HEK293 (cell line): ENCODE measurements around the gene DENND2C.

Experiments used
- CTCF ChIA-PET: fragments of 350-600 bp; formaldehyde crosslinking; extraction: SDS; loops from one replicate; lab custom pipeline; 2021; ENCODE audit warnings: antibody characterized with exemption; lab: Yijun Ruan, JAX
- POLR2A ChIA-PET: fragments of 300-600 bp; formaldehyde crosslinking; extraction: SDS; loops from one replicate; lab custom pipeline; 2020; ENCODE audit warnings: antibody characterized with exemption, inconsistent platforms; lab: Yijun Ruan, JAX
- H3K27ac ChIP-seq: fragments of 200-500 bp; sonication (Bioruptor generic); 2 replicates; pipeline ENCODE4 v1.5.1; 2014; ENCODE audit warnings: low read depth, low read length, control low read depth, inconsistent platforms; ENCODE audit errors: extremely low read depth
- H3K36me3 ChIP-seq, 2 experiments: fragments of 200-500 bp in 1 of 2; sonication (Bioruptor generic) in 1 of 2; 1 replicate in 1 of 2; 2 replicates in 1 of 2; pipeline ENCODE4 v1.5.1; 2014 to 2017; ENCODE audit warnings: inconsistent platforms in 2 of 2, low read length in 2 of 2; ENCODE audit not compliant: control insufficient read depth in 2 of 2, insufficient read depth in 1 of 2
- H3K4me1 ChIP-seq: fragments of 200-500 bp; sonication (Bioruptor generic); 2 replicates; pipeline ENCODE4 v1.5.1; 2014; ENCODE audit warnings: mild to moderate bottlenecking, low read length, inconsistent platforms; ENCODE audit not compliant: control insufficient read depth, insufficient read depth
- H3K4me3 ChIP-seq: 2 replicates; pipeline ENCODE4 v1.5.1; 2011; ENCODE audit warnings: low read depth, mild to moderate bottlenecking, control low read depth, low read length, moderate library complexity
- H3K9me3 ChIP-seq: fragments of 200-500 bp; sonication (Bioruptor generic); 2 replicates; pipeline ENCODE4 v1.5.1; 2014; ENCODE audit warnings: low read depth, low read length, inconsistent platforms; ENCODE audit not compliant: control insufficient read depth, insufficient read depth
- BCL11A ChIP-seq: fragments of 450-650 bp; formaldehyde crosslinking; IDR thresholded peaks from 2 replicates; pipeline ENCODE4 v1.5.1; 2016; ENCODE audit warnings: low read depth, missing biosample characterization, missing genetic modification characterization
- EGR2 ChIP-seq: fragments of 450-650 bp; formaldehyde crosslinking; IDR thresholded peaks from 2 replicates; pipeline ENCODE4 v1.5.1; 2016; ENCODE audit warnings: low read depth, missing biosample characterization, missing genetic modification characterization
- KLF9 ChIP-seq: fragments of 450-650 bp; formaldehyde crosslinking; IDR thresholded peaks from 2 replicates; pipeline ENCODE4 v1.5.1; 2016; ENCODE audit warnings: missing biosample characterization, missing genetic modification characterization, low read depth
- MYNN ChIP-seq: fragments of 450-650 bp; formaldehyde crosslinking; IDR thresholded peaks from 2 replicates; pipeline ENCODE4 v1.5.1; 2016; ENCODE audit warnings: missing biosample characterization, missing genetic modification characterization, borderline replicate concordance
- RBAK ChIP-seq: fragments of 450-650 bp; formaldehyde crosslinking; IDR thresholded peaks from 2 replicates; pipeline ENCODE4 v1.5.1; 2016; ENCODE audit warnings: missing biosample characterization, missing genetic modification characterization
- ZBTB1 ChIP-seq: fragments of 450-650 bp; formaldehyde crosslinking; IDR thresholded peaks from 2 replicates; pipeline ENCODE4 v1.5.1; 2016; ENCODE audit warnings: missing biosample characterization, missing genetic modification characterization
- ZBTB17 ChIP-seq: fragments of 450-650 bp; formaldehyde crosslinking; IDR thresholded peaks from 2 replicates; pipeline ENCODE4 v1.5.1; 2016; ENCODE audit warnings: missing biosample characterization, missing genetic modification characterization
- ZFP69B ChIP-seq: fragments of 450-650 bp; formaldehyde crosslinking; IDR thresholded peaks from 2 replicates; pipeline ENCODE4 v1.5.1; 2016; ENCODE audit warnings: missing biosample characterization, missing genetic modification characterization
- ZNF155 ChIP-seq: fragments of 450-650 bp; formaldehyde crosslinking; IDR thresholded peaks from 2 replicates; pipeline ENCODE4 v1.5.1; 2016; ENCODE audit warnings: missing biosample characterization, missing genetic modification characterization
- ZNF302 ChIP-seq: fragments of 450-650 bp; formaldehyde crosslinking; IDR thresholded peaks from 2 replicates; pipeline ENCODE4 v1.5.1; 2016; ENCODE audit warnings: missing biosample characterization, missing genetic modification characterization, low read depth
- ZNF341 ChIP-seq: fragments of 450-650 bp; formaldehyde crosslinking; IDR thresholded peaks from 2 replicates; pipeline ENCODE4; 2016; ENCODE audit warnings: low read depth, missing biosample characterization, missing genetic modification characterization
- ZNF416 ChIP-seq: fragments of 450-650 bp; formaldehyde crosslinking; IDR thresholded peaks from 2 replicates; pipeline ENCODE4 v1.5.1; 2016; ENCODE audit warnings: missing biosample characterization, missing genetic modification characterization
- ZNF501 ChIP-seq: fragments of 450-650 bp; formaldehyde crosslinking; IDR thresholded peaks from 2 replicates; pipeline ENCODE4 v1.5.1; 2016; ENCODE audit warnings: missing biosample characterization, missing genetic modification characterization
- ZNF626 ChIP-seq: fragments of 450-650 bp; sonication (Bioruptor Pico); formaldehyde crosslinking; IDR thresholded peaks from 2 replicates; pipeline ENCODE4 v1.5.1; 2018; ENCODE audit warnings: missing biosample characterization, missing genetic modification characterization, inconsistent platforms
- ZNF777 ChIP-seq: fragments of 450-650 bp; formaldehyde crosslinking; IDR thresholded peaks from 2 replicates; pipeline ENCODE4 v1.5.1; 2017; ENCODE audit warnings: missing biosample characterization, missing genetic modification characterization, borderline replicate concordance
- ZSCAN23 ChIP-seq: fragments of 450-650 bp; formaldehyde crosslinking; IDR thresholded peaks from 2 replicates; pipeline ENCODE4 v1.5.1; 2016; ENCODE audit warnings: missing biosample characterization, missing genetic modification characterization
- ZXDB ChIP-seq: fragments of 450-650 bp; formaldehyde crosslinking; IDR thresholded peaks from 2 replicates; pipeline ENCODE4 v1.5.1; 2016; ENCODE audit warnings: missing biosample characterization, missing genetic modification characterization
- TF ChIP-seq, protein P1 (sequence below): fragments of 450-650 bp; formaldehyde crosslinking; IDR thresholded peaks from 2 replicates; pipeline ENCODE4 v1.5.1; 2017; ENCODE audit warnings: missing biosample characterization, missing genetic modification characterization
- TF ChIP-seq, protein P2 (sequence below): fragments of 450-650 bp; formaldehyde crosslinking; IDR thresholded peaks from 2 replicates; pipeline ENCODE4 v1.5.1; 2016; ENCODE audit warnings: missing biosample characterization, missing genetic modification characterization
- TF ChIP-seq, protein P3 (sequence below): fragments of 450-650 bp; formaldehyde crosslinking; IDR thresholded peaks from 2 replicates; pipeline ENCODE4 v1.5.1; 2016; ENCODE audit warnings: missing biosample characterization, missing genetic modification characterization
- TF ChIP-seq, protein P4 (sequence below): fragments of 450-650 bp; formaldehyde crosslinking; IDR thresholded peaks from 2 replicates; pipeline ENCODE4 v1.5.1; 2016; ENCODE audit warnings: missing biosample characterization, missing genetic modification characterization
- TF ChIP-seq, protein P5 (sequence below): fragments of 450-650 bp; formaldehyde crosslinking; IDR thresholded peaks from 2 replicates; pipeline ENCODE4 v1.5.1; 2016; ENCODE audit warnings: missing biosample characterization, missing genetic modification characterization

The DENND2C gene

DNA sequence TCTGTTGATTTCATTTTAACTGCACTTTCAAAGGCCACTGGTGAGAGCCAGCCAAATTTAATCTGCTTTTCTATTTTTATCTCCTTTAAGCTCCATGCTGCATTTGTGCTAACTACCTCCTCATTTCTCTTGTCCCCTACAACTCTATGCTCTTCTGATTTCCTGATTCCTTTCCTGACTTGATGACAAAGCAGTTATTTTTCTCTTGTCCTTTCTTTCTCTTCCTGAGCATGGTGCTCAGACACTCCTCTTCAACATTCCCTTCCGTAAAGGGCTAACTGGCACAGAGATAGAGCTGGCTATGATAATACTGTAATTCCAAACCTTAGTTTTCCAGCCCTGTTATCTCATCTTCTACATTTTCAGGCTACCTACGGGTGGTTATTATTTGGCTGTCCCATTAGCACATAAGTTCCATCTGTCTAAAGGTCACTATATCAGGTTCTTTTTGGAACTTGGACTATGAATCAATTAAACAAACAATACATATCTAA is 81.6 kb downstream of the DENND2C start:
- Histone ChIP-seq H3K9me3 (no peaks in the 10 kb centered on the region), H3K4me1 (no peaks in the 10 kb centered on the region)
- POLR2A ChIA-PET: no interaction called here
- TF ChIP-seq, protein P1, sequence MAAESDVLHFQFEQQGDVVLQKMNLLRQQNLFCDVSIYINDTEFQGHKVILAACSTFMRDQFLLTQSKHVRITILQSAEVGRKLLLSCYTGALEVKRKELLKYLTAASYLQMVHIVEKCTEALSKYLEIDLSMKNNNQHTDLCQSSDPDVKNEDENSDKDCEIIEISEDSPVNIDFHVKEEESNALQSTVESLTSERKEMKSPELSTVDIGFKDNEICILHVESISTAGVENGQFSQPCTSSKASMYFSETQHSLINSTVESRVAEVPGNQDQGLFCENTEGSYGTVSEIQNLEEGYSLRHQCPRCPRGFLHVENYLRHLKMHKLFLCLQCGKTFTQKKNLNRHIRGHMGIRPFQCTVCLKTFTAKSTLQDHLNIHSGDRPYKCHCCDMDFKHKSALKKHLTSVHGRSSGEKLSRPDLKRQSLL (tag by site-specific recombination): no peak
- TF ChIP-seq ZNF155 (tag by site-specific recombination) (no peak), MYNN (tag by site-specific recombination) (no peak), ZBTB1 (tag by site-specific recombination) (no peak), ZNF501 (tag by site-specific recombination) (no peak), ZNF777 (tag by site-specific recombination) (no peak), EGR2 (tag by site-specific recombination) (no peak), ZBTB17 (tag by site-specific recombination) (no peak), KLF9 (tag by site-specific recombination) (no peak), ZNF341 (tag by site-specific recombination) (no peak)
- TF ChIP-seq, protein P2, sequence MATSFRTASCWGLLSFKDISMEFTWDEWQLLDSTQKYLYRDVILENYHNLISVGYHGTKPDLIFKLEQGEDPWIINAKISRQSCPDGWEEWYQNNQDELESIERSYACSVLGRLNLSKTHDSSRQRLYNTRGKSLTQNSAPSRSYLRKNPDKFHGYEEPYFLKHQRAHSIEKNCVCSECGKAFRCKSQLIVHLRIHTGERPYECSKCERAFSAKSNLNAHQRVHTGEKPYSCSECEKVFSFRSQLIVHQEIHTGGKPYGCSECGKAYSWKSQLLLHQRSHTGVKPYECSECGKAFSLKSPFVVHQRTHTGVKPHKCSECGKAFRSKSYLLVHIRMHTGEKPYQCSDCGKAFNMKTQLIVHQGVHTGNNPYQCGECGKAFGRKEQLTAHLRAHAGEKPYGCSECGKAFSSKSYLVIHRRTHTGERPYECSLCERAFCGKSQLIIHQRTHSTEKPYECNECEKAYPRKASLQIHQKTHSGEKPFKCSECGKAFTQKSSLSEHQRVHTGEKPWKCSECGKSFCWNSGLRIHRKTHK (tag by site-specific recombination): no peak
- TF ChIP-seq, protein P3, sequence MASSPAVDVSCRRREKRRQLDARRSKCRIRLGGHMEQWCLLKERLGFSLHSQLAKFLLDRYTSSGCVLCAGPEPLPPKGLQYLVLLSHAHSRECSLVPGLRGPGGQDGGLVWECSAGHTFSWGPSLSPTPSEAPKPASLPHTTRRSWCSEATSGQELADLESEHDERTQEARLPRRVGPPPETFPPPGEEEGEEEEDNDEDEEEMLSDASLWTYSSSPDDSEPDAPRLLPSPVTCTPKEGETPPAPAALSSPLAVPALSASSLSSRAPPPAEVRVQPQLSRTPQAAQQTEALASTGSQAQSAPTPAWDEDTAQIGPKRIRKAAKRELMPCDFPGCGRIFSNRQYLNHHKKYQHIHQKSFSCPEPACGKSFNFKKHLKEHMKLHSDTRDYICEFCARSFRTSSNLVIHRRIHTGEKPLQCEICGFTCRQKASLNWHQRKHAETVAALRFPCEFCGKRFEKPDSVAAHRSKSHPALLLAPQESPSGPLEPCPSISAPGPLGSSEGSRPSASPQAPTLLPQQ (tag by site-specific recombination): no peak
- TF ChIP-seq, all 188 proteins: peak for 0
- Histone ChIP-seq H3K4me3 (no peak overlapping the region), H3K27ac (no peak overlapping the region), H3K36me3 (peaks cover 11 to 28% of the 10 kb centered on the region in 2 experiments)
- CTCF ChIA-PET: no interaction called here

DNA sequence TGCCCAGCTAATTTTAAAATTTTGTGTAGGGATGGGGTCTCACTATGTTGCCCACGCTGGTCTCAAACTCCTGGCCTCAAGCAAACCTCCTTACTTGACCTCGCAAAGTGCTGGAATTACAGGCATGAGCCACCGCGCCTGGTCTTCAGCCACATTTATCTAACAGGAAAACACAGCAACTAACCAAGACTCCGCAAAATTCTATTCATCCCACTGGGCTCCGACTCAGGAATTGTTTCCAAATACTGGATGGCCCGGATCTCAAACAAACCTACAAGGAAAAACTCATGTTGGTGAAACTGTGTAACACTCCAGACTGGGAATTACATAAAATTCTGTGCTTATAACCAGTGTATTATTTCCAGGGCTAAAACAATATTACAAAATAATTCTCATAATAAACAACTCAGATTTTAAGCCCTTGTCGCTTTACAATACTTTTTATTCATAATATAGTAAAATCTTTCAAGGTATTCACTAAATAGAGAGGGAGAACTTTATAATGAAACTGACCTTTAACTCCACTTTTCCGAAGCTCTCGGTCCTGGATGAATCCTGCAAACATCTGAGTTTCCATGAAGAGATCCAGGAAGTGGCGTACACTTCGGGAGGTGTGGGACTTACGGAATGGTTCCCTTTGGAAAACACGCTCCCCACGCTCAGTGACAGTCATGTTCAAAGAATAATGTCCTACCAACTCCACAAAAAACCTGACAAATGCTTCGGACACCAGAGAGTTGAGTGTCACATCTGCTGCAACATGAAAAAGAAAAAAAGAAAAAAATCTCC is 82.5 kb downstream of the DENND2C start:
- POLR2A ChIA-PET: no interaction called here
- CTCF ChIA-PET: no interaction called here
- TF ChIP-seq ZNF626 (tag by site-specific recombination) (no peak), ZXDB (tag by site-specific recombination) (no peak), ZNF302 (tag by site-specific recombination) (no peak), BCL11A (tag by site-specific recombination) (no peak), ZNF416 (no peak), ZFP69B (tag by site-specific recombination) (no peak), ZNF341 (tag by site-specific recombination) (no peak), RBAK (tag by site-specific recombination) (no peak), ZSCAN23 (tag by site-specific recombination) (no peak)
- TF ChIP-seq, protein P4, sequence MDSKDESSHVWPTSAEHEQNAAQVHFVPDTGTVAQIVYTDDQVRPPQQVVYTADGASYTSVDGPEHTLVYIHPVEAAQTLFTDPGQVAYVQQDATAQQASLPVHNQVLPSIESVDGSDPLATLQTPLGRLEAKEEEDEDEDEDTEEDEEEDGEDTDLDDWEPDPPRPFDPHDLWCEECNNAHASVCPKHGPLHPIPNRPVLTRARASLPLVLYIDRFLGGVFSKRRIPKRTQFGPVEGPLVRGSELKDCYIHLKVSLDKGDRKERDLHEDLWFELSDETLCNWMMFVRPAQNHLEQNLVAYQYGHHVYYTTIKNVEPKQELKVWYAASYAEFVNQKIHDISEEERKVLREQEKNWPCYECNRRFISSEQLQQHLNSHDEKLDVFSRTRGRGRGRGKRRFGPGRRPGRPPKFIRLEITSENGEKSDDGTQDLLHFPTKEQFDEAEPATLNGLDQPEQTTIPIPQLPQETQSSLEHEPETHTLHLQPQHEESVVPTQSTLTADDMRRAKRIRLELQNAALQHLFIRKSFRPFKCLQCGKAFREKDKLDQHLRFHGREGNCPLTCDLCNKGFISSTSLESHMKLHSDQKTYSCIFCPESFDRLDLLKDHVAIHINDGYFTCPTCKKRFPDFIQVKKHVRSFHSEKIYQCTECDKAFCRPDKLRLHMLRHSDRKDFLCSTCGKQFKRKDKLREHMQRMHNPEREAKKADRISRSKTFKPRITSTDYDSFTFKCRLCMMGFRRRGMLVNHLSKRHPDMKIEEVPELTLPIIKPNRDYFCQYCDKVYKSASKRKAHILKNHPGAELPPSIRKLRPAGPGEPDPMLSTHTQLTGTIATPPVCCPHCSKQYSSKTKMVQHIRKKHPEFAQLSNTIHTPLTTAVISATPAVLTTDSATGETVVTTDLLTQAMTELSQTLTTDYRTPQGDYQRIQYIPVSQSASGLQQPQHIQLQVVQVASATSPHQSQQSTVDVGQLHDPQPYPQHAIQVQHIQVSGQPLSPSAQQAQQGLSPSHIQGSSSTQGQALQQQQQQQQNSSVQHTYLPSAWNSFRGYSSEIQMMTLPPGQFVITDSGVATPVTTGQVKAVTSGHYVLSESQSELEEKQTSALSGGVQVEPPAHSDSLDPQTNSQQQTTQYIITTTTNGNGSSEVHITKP (tag by site-specific recombination): no peak
- TF ChIP-seq, protein P5, sequence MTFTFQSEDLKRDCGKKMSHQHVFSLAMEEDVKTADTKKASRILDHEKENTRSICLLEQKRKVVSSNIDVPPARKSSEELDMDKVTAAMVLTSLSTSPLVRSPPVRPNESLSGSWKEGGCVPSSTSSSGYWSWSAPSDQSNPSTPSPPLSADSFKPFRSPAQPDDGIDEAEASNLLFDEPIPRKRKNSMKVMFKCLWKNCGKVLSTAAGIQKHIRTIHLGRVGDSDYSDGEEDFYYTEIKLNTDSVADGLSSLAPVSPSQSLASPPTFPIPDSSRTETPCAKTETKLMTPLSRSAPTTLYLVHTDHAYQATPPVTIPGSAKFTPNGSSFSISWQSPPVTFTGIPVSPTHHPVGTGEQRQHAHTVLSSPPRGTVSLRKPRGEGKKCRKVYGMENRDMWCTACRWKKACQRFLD: no peak
- Histone ChIP-seq H3K4me1 (no peaks in the 10 kb centered on the region), H3K27ac (no peak overlapping the region), H3K36me3 (peaks cover 5 to 22% of the 10 kb centered on the region in 2 experiments), H3K9me3 (no peaks in the 10 kb centered on the region), H3K4me3 (no peak overlapping the region)
